GM21528 (cell line): ENCODE results near the gene LY6G6C.

ENCODE experiments used
- ATAC-seq: cut with Tn5 transposase; IDR thresholded peaks from one replicate; pipeline ENCODE4 v1.9.1; 2021; ENCODE audit warnings: mild to moderate bottlenecking, moderate library complexity; ENCODE audit not compliant: unreplicated experiment, low FRiP score

LY6G6C gene

GRCh38 chr6:31727717-31728671 is 6.4 kb upstream of the LY6G6C start:
- ATAC-seq = peak; percentile 9

DNA sequence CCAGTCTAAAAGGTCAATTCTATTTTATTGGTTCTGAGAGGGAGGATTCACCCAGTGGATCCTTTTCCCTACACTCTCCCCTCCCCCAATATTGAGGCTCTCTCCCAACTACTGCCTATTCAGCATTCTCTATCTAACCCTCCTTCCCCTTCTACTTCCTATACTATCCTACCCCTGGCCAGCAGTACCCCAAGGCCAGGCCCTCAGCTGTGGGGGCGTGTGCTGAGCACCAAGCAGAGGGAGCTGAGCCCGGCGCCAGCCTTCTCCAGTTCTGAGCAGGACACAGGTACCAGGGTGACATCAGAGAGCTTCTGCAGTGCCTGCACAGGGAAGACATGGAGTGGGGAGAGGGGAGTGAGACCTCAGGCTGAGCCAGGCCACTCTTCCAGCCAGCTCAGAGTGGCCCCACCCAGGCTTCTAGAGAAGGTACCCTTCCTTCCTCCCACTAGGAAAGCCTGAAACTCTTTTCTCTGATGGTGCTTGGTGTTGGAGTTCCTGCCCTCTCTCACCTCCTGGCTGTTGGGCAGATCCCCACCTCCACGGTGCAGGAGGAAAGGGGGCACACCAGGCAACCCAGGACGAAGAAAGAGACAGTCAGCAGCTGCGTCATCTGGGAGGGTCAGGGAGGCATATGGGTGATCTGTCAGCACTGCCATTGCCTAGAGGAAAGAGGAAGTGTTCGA is 5.6 kb upstream of the LY6G6C start:
- peak; percentile 60 for ATAC-seq

DNA sequence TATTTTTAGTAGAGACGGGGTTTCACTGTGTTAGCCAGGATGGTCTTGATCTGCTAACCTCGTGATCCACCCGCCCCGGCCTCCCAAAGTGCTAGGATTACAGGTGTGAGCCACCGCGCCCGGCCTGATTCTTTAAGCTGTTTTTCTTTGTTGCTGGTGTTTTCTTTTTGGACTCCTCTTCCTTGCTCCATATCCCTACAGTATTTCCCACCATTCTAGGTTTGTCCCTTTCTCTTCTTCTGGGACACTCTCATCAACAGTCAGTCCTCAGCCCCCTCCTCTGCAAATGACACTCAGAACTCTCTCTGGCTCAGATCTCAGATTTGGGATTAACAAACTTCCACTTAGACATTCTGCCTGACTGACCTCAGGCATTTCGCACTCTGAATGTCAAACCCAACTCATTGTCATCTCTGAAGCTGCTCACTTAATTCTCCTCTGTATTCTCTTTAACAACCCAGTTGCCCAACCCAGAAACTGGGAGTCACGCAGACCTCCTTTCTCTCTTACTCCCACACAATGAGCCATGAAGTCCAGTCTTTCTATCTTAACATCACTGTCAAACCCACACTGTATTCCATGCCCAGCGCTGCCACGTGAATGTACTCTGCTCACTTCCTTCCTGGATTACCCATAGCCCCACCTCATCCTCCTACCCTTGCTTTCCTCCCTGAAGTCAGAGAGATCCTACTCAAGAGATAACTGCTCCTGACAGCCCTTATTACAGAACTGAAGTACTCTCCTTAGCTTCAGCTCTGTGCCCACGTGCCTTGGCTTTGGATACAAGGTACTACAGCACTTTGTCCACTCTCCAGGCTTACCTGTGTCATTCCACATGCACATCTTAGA is 4.2 kb upstream of the LY6G6C start:
- no peak for ATAC-seq

DNA sequence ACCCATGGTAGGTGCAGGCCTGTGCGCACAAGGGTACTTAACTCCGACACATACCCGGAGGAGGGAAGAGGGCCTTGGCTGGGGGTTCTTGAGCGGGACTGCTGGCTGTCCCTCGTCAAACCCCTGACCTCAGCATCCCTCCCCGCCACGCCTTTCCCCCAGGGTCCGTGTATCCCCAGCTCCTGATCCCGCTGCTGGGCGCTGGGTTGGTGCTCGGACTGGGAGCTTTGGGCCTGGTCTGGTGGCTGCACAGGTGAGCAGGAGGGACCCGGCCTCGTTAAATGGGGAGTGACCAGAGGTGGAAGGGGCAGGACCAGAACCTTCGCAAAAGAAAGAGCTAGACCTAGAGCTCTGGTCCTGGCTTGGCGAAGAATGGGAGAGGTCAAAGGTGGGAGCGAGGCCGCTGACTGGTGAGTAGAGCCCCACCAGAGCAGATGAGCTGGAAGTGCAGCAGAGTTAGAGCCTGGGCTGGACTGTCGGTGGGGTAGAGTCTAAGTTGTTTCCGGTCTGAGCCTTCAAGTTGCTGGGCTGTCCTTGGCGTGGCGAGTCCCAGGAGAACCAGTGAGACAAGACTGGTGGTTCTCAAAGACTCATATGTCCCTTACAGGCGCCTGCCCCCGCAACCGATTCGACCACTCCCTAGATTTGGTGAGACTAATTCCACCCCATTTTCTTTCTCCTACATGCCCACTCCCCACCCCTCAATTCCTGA is 2.6 kb upstream of the LY6G6C start:
- ATAC-seq = no peak

- ATAC-seq = no peak
These were observed 1.9 kb upstream of the LY6G6C start, which contains the start of gene MPIG6B for GRCh38 chr6:31723245-31723979. Gene MPIG6B, plus strand, starts transcription at chr6:31723373. Its CDS starts 11 bp downstream, at chr6:31723384.

- ATAC-seq = no peak
These were observed 627 bp upstream of the LY6G6C start for GRCh38 chr6:31722173-31722572.

DNA sequence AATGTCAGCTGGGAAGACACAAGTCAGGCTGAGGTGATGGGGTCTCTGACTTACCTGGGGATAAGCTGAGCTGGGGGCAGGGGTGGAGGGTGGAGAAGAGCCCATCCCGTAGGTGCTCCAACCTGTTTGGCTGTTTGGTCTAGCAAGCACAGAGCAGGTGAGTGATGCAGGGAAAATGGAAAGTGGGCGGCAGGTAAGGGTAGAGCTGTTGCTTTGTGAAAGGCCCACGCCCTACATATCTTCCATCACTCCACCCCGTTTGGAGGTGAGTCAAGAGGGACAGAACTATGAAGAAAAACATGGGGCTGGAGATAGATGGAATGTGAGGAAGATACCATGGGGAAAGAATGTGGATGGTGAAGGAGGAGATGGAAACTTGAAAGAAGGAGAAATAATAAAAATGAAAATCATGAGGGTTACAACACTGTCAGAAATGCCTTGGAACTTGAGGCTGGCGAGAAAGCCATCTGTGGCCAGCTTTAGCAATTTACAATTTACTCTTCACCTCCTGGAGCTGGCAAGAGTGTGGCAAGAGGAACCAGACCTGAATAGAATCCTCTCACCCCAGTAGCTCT is 1.3 kb downstream of the LY6G6C start:
- no peak for ATAC-seq

DNA sequence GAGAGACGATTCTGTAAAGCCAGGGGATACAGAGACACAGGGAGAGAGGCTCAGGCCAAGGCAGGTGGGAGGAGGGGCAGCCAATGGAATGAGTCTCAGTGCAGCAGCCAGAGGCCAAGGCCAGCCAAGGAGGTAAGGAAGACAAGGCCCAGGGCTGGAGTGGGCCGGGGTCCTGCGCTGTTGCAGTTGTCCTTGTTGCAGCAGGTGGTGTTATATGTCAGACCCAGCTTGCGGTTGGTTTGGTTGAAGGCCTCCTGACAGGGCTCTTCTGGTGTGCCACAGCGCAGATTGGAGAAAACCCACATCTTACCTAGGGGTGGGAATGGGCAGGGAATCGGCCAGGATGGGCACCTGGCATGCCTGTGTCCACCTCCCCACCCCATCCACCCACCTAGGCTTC is 2.5 kb downstream of the LY6G6C start:
- no peak for ATAC-seq

DNA sequence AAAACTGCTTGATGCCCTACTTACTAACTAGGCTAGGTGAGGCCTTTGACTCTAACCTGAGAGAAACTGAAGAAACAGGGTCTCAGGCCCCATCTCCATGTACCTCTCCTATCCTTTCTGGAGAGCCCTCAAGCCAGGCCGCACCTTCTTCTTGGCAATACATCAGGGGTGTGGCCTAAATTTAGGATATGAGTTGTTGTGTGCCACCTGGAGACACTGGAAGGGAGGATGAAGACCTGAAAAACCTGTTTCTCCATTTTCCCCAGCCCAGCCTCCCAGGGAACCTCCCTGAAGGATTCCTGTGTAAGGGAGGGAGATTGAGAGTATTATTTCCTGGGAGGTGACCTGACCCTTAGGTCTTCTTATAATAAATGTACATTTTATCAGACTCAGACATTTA is 3.3 kb downstream of the LY6G6C start:
- ATAC-seq = no peak

GRCh38 chr6:31717499-31718222 is 3.9 kb downstream of the LY6G6C start:
- no peak for ATAC-seq

GRCh38 chr6:31715022-31715958 is 6.3 kb downstream of the LY6G6C start, which contains the start of gene LY6G6D:
Gene LY6G6D, plus strand, starts transcription at chr6:31715348. Its CDS starts 8 bp downstream, at chr6:31715356.
- ATAC-seq = no peak

DNA sequence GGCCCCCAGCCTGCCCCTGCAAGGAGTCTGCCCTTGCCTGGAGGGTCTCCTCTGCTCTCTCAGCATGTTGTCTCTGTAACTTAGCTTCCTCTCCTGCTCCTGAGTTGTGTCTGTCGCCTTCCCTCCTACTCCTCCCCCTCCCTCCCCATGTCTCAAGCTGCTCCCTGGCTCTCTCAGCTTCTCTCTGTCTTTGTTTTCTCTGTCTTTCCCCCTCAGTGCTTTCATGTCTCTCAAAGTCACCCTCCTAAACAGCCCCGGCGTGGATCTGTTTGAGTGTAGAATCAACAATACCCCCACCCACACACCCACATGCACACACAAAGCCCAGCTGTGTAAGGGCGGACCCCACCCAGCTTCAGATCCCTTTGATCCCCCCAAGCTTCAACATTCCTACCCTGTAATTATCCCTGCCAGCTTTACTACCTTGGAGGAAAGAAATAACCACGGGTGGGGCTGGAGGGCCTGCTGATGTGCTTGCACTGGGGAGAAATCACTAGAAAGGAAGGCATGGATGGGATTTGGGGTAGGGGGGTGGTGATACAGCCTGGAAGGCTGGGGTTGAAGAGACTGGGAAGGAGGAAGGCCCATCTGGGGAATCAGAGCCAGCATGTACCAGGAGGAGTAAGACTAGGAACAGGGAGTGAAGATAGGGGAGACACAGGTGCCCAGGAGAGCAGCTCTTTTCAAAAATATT is 7.4 kb downstream of the LY6G6C start:
- no peak for ATAC-seq

GRCh38 chr6:31713465-31713864 is 8.1 kb downstream of the LY6G6C start:
- no peak for ATAC-seq

DNA sequence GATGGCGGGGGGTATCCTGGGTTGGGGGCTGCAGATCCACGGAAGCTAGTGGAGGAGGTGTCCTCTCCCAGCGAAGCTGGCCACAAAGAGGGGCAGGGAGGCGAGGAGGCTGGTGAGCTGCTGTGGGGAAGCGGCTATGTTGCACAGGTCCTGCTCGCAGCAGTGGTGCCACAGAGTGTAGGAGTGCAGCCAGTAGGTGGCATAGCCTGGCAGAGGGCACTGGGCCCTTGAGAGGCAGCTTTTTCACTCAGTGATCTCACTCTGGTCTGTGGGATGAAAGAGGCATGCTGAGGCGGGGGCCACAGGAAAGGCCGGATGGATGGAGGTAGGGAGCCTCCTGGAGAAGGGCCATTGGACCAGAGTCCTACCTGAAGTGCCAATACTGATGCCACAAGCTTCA is 9.2 kb downstream of the LY6G6C start:
- ATAC-seq = no peak

DNA sequence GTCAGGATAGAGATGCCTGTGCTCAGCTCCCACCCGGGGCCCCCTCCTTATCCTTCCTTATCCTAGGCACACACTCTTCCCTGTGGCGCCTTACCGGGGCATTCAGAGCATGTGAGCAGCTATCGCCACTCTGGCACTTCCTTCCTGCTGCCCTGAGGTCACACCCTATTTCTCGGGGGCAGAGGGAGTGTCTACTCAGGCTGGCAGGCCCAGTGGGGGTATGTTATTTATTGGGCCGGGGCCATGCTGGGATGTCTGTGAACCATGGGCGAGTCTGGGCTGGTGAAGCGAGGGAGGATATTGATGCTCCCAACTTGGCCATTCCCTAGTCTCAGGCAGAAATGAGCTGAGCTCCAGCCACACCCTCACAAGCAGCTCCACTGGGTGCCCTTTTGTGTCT is 10.3 kb downstream of the LY6G6C start:
- ATAC-seq = no peak

DNA sequence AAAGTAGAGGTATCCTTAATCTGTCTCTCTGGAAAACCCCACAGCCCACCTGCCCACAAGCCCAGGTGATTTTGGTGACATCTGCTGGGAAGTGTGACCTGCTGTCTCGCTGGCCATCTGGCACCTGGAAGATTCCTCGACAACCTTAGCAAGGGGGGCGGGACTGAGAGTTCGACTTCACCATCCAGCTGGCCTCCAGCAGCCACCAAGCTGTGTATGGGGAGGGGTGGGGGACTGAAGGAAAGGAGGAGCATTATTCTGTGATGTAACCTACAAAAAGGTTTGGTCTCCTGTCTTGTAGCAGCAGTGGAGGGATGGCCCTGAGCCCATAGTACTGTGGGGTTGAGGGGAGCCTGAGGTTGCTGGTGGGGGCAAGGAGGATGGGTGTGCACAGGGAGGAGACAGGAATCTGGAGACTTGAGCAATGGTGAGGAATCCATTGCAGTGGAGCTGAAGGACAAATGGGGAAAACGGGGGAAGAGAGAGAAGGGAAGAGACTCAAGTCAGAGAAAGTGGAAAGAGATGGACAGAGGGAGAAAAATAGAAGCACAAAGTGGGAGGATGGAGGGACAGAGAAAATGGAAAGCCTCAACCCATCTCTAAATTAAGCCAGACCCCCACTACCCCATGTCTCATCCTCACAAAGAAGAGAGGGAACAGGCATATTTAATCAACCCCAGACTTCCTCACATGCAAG is 10.9 kb downstream of the LY6G6C start:
- no peak for ATAC-seq
